Spleen (tissue), 7 donors: ENCODE measurements around the gene SERPINC1.

Experiments
- POLR2A ChIP-seq, 3 donors: fragments of 450-650 bp; IDR thresholded peaks; one replicate each; pipeline ENCODE4 v1.5.1; 2017; ENCODE audit warnings: antibody characterized with exemption in 3 of 3, mild to moderate bottlenecking in 1 of 3
- POLR2AphosphoS5 ChIP-seq, 3 donors: sonication (generic); formaldehyde crosslinking; IDR thresholded peaks; one replicate each; pipeline ENCODE4 v1.5.1; 2017; ENCODE audit warnings: antibody characterized with exemption in 3 of 3
- TF ChIP-seq, protein P1 (sequence below), 11 experiments: fragments of 200-600 bp in 7 of 11; fragments of 450-650 bp in 4 of 11; sonication (generic) in 4 of 11; IDR thresholded peaks in 8 of 11; conservative IDR thresholded peaks in 3 of 11; 1 replicate in 7 of 11; 2 replicates in 4 of 11; pipeline versions ENCODE4 v1.4.0 to v1.8.0; 2016 to 2021; ENCODE audit warnings: antibody characterized with exemption in 11 of 11, inconsistent platforms in 4 of 11, mild to moderate bottlenecking in 1 of 11
- donor health status: DM: no; HTN: no; CAD: no; lungs with moderate emphysema.
- donor health status: DM: no; HTN: no; CAD: no.
- donor health status: DM: no; HTN: no; CAD: no.

DNA sequence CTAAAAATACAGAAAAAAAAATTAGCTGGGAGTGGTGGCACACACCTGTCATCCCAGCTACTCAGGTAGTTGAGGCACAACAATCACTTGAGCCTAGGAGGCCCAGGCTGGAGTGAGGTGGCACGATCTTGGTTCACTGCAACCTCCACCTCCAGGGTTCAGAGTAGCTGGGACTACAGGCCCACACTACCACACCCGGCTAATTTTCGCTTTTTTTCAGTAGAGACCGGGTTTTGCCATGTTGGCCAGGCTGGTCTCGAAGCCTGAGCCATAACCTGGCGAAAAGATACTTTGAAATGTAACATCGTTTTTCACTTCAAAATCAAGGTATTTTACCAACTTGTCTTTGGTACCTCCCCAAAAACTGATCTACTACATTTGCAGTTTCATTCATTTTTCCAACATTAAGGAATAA is 55.4 kb downstream of the SERPINC1 start:
- TF ChIP-seq POLR2AphosphoS5 (IDR thresholded peaks at IDR 0.05) (no peak), POLR2A (IDR thresholded peaks at IDR 0.05) (no peak)
- TF ChIP-seq, protein P1, sequence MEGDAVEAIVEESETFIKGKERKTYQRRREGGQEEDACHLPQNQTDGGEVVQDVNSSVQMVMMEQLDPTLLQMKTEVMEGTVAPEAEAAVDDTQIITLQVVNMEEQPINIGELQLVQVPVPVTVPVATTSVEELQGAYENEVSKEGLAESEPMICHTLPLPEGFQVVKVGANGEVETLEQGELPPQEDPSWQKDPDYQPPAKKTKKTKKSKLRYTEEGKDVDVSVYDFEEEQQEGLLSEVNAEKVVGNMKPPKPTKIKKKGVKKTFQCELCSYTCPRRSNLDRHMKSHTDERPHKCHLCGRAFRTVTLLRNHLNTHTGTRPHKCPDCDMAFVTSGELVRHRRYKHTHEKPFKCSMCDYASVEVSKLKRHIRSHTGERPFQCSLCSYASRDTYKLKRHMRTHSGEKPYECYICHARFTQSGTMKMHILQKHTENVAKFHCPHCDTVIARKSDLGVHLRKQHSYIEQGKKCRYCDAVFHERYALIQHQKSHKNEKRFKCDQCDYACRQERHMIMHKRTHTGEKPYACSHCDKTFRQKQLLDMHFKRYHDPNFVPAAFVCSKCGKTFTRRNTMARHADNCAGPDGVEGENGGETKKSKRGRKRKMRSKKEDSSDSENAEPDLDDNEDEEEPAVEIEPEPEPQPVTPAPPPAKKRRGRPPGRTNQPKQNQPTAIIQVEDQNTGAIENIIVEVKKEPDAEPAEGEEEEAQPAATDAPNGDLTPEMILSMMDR (IDR thresholded peaks at IDR 0.05 in 8 of 11, conservative IDR thresholded peaks at IDR 0.05 in 3 of 11) = no peak
